Ovary (tissue), 9 donors: Measurements from ENCODE around the gene ROPN1B. TPM values are rescaled to one million over a fixed set of nuclear protein-coding genes. Genes with fewer than 3 reads are reported as not detected.

ENCODE experiments used
- DNase-seq, 5 donors: peaks; one replicate each; pipeline ENCODE4 v3.0.0-alpha.2; 2019 to 2020
- H3K27ac ChIP-seq, 2 donors: fragments of 200-600 bp; one replicate each; pipeline versions ENCODE4 v1.5.1 to v1.8.0; 2019 to 2022
- H3K27me3 ChIP-seq: fragments of 200-600 bp; one replicate; pipeline ENCODE4 v1.8.0; 2022
- H3K36me3 ChIP-seq: fragments of 200-600 bp; sonication (generic); one replicate; pipeline ENCODE4 v1.5.1; 2019
- H3K4me1 ChIP-seq: one replicate; pipeline ENCODE4 v1.8.1; 2013; ENCODE audit warnings: mild to moderate bottlenecking, moderate library complexity; ENCODE audit not compliant: insufficient read depth
- H3K4me3 ChIP-seq: fragments of 200-600 bp; sonication (generic); one replicate; pipeline ENCODE4 v1.5.1; 2017
- H3K9me3 ChIP-seq, 2 donors: fragments of 200-600 bp in 1 of 2; sonication (generic) in 1 of 2; one replicate each; pipeline versions ENCODE4 v1.5.1 to v1.8.1; 2013 to 2019; ENCODE audit warnings: mild to moderate bottlenecking in 1 of 2, moderate library complexity in 1 of 2
- CTCF ChIP-seq, 3 donors: fragments of 450-650 bp in 2 of 3; fragments of 200-600 bp in 1 of 3; IDR thresholded peaks; one replicate each; pipeline versions ENCODE4 v1.5.1 to v1.8.0; 2016 to 2022; ENCODE audit warnings: antibody characterized with exemption in 3 of 3, mild to moderate bottlenecking in 1 of 3
- EP300 ChIP-seq: sonication (generic); formaldehyde crosslinking; IDR thresholded peaks from one replicate; pipeline ENCODE4 v1.6.1; 2017; ENCODE audit warnings: antibody characterized with exemption
- POLR2A ChIP-seq: fragments of 450-650 bp; IDR thresholded peaks from one replicate; pipeline ENCODE4 v1.6.1; 2017; ENCODE audit warnings: antibody characterized with exemption, mild to moderate bottlenecking, moderate library complexity
- WGBS, 3 donors: extraction: QIAGEN DNeasy Blood & Tissue Kit in 1 of 3; methylation state at CpG; one replicate each; pipeline versions ENCODE4 v1.1.5 to v1.1.7; 2013 to 2017; 5-methylcytosine and 5-hydroxymethylcytosine counted together
- intact Hi-C, 4 donors: fragments of 100-400 bp; cut with DNase I; formaldehyde crosslinking; loops; one replicate each; pipeline versions ENCODE4 v1.11.0 to v1.15.1; 2022 to 2023
- polyA plus RNA-seq, 2 donors: library from polyadenylated mRNA; stranded (reverse); fragments of 200-250 nt in 1 of 2; fragments of 350-450 nt in 1 of 2; fragmentation: Illumina TruSeq in 1 of 2; extraction: RNeasy Lipid Tissue Mini Kit (QIAGEN cat#74804) in 1 of 2; gene quantifications; one replicate each; pipeline ENCODE4 v1.2.3, GENCODE V29; 2013 to 2014
- total RNA-seq, 7 donors: library from RNA; depleted of rRNA in 2 of 7; stranded (reverse); fragments of >200 nt in 2 of 7; fragmentation: NEBNext Ultra II Directional in 3 of 7; extraction: Animal tissue kit (Norgen Biotek cat#: 25700) in 3 of 7; gene quantifications; one replicate each; pipeline versions ENCODE4 v1.1.0 to v1.2.4, GENCODE V29; 2016 to 2023
- donor health status: DM: no; HTN: no; CAD: no; lungs with moderate emphysema.
- donor health status: DM: no; HTN: no; CAD: no.
- donor health status: Bipolar disorder and iron deficiency.
- donor health status: DM: yes; HTN: yes; CAD: no.
- donor health status: DM: no; HTN: no; CAD: no.
- donor health status: DM: yes; HTN: yes; CAD: no.

The ROPN1B gene
- total and polyA plus RNA-seq, 9 donors: 0.23 TPM; not detected in 8

- H3K36me3 ChIP-seq: no peaks in the 10 kb centered on the region
- TF ChIP-seq POLR2A: no peak
- no peak for TF ChIP-seq CTCF (IDR thresholded peaks at IDR 0.05)
- TF ChIP-seq EP300: no peak
- WGBS, 3 donors: 95 to 96% (median 95%) methylated on average over 4 of the region's 4 CpGs
Measured at GRCh38 chr3:126025862-126026261, 56.9 kb downstream of the ROPN1B start.

GRCh38 chr3:126026277-126026751 is 57.3 kb downstream of the ROPN1B start:
- no peak overlapping the region for H3K27ac ChIP-seq
- intact Hi-C loops: no loop called here
- WGBS, 3 donors: 94 to 96% (median 95%) methylated on average over 11 of the region's 11 CpGs
- TF ChIP-seq EP300 (no peak), POLR2A (no peak), CTCF (IDR thresholded peaks at IDR 0.05) (no peak)
- no peak for DNase-seq
- no peaks in the 10 kb centered on the region for H3K27me3 ChIP-seq
- H3K9me3 ChIP-seq: no peaks in the 10 kb centered on the region
- H3K4me3 ChIP-seq: no peak overlapping the region
- H3K4me1 ChIP-seq: no peaks in the 10 kb centered on the region
- H3K36me3 ChIP-seq: no peaks in the 10 kb centered on the region

More at GRCh38 chr3:126025862-126026261, 56.9 kb downstream of the ROPN1B start:
- Histone ChIP-seq H3K27ac (no peak overlapping the region), H3K4me3 (no peak overlapping the region), H3K27me3 (no peaks in the 10 kb centered on the region), H3K4me1 (no peaks in the 10 kb centered on the region), H3K9me3 (no peaks in the 10 kb centered on the region)
- DNase-seq: no peak
- intact Hi-C loops: no loop called here

GRCh38 chr3:126026761-126027160 is 57.8 kb downstream of the ROPN1B start:
- Histone ChIP-seq H3K27ac (no peak overlapping the region), H3K4me1 (no peaks in the 10 kb centered on the region), H3K9me3 (no peaks in the 10 kb centered on the region), H3K4me3 (no peak overlapping the region), H3K36me3 (no peaks in the 10 kb centered on the region), H3K27me3 (no peaks in the 10 kb centered on the region)
- WGBS, 3 donors: 77 to 96% (median 93%) methylated on average over 6 of the region's 6 CpGs
- no peak for TF ChIP-seq EP300
- TF ChIP-seq CTCF (IDR thresholded peaks at IDR 0.05): no peak
- TF ChIP-seq POLR2A: no peak
- DNase-seq: no peak
- intact Hi-C loops: no loop called here

- H3K4me3 ChIP-seq: no peak overlapping the region
- H3K4me1 ChIP-seq: no peaks in the 10 kb centered on the region
- H3K36me3 ChIP-seq: no peaks in the 10 kb centered on the region
- no peaks in the 10 kb centered on the region for H3K27me3 ChIP-seq
- intact Hi-C loops: no loop called here
- 97 to 100% (median 100%) methylated on average over 4 of the region's 4 CpGs for WGBS, 3 donors
- H3K9me3 ChIP-seq: no peaks in the 10 kb centered on the region
- no peak for DNase-seq
- H3K27ac ChIP-seq: no peak overlapping the region
- TF ChIP-seq CTCF (IDR thresholded peaks at IDR 0.05) (no peak), EP300 (no peak), POLR2A (no peak)
Measured at GRCh38 chr3:126028096-126028495, 59.1 kb downstream of the ROPN1B start.

GRCh38 chr3:126029241-126029640 is 60.3 kb downstream of the ROPN1B start:
- Histone ChIP-seq H3K36me3 (no peaks in the 10 kb centered on the region), H3K27ac (no peak overlapping the region), H3K4me1 (no peaks in the 10 kb centered on the region), H3K4me3 (no peak overlapping the region), H3K9me3 (no peaks in the 10 kb centered on the region), H3K27me3 (no peaks in the 10 kb centered on the region)
- intact Hi-C loops: no loop called here
- TF ChIP-seq CTCF (IDR thresholded peaks at IDR 0.05) (no peak), EP300 (no peak), POLR2A (no peak)
- DNase-seq: no peak
